B cell (primary cell): Measurements from ENCODE around the gene ZMYND8. TPM values are rescaled to one million over a fixed set of nuclear protein-coding genes. Genes with fewer than 3 reads are reported as not detected.

ENCODE experiments used
- ATAC-seq: fragments of 200-7000 bp; cut with Tn5 transposase; one replicate; pipeline ENCODE4 v1.10.0; 2021; ENCODE audit warnings: low read depth, mild to moderate bottlenecking, moderate number of reproducible peaks, moderate library complexity
- CTCF ChIA-PET: fragments of 350-600 bp; sonication (Branson Sonifier 250); formaldehyde crosslinking; loops from one replicate; lab custom pipeline; 2021; ENCODE audit warnings: antibody characterized with exemption, inconsistent platforms; lab: Charles Lee
- POLR2A ChIA-PET: fragments of 350-600 bp; sonication (Branson Sonifier 250); formaldehyde crosslinking; loops from one replicate; lab custom pipeline; 2021; ENCODE audit warnings: antibody characterized with exemption; lab: Charles Lee
- DNase-seq: peaks from one replicate; pipeline ENCODE4 v3.0.0; 2013
- H2AFZ ChIP-seq: 2 replicates; pipeline ENCODE4 v1.6.1; 2012; ENCODE audit warnings: mild to moderate bottlenecking, low read depth, low read length; ENCODE audit not compliant: insufficient read depth, poor library complexity, severe bottlenecking
- H3K27ac ChIP-seq, 2 donors: 1 replicate in 1 of 2; 2 replicates in 1 of 2; pipeline ENCODE4 v1.5.1; 2012 to 2013; ENCODE audit warnings: low read length in 2 of 2, mild to moderate bottlenecking in 2 of 2, moderate library complexity in 1 of 2
- H3K27me3 ChIP-seq, 4 experiments: fragments of 200-600 bp in 1 of 4; sonication (generic) in 1 of 4; replicated peaks in 1 of 4; 1 replicate in 2 of 4; 2 replicates in 2 of 4; pipeline versions ENCODE4 v1.6.1 to v1.7.0; 2013 to 2016; ENCODE audit warnings: low read length in 3 of 4, mild to moderate bottlenecking in 2 of 4, mixed read lengths in 1 of 4, moderate library complexity in 1 of 4; ENCODE audit not compliant: insufficient read depth in 4 of 4, control insufficient read depth in 3 of 4; ENCODE audit errors: control extremely low read depth in 1 of 4
- H3K36me3 ChIP-seq, 2 experiments: replicated peaks in 1 of 2; 1 replicate in 1 of 2; 2 replicates in 1 of 2; pipeline versions ENCODE4 v1.6.1 to v1.7.1; 2013; ENCODE audit warnings: low read length in 1 of 2; ENCODE audit not compliant: insufficient read depth in 2 of 2, control insufficient read depth in 1 of 2; ENCODE audit errors: control extremely low read depth in 1 of 2, extremely low read depth in 1 of 2
- H3K4me1 ChIP-seq, 2 donors: fragments of 200-600 bp in 1 of 2; sonication (generic) in 1 of 2; 1 replicate in 1 of 2; 2 replicates in 1 of 2; pipeline versions ENCODE4 v1.5.1 to v1.6.1; 2013 to 2017; ENCODE audit warnings: low read length in 2 of 2; ENCODE audit not compliant: control insufficient read depth in 2 of 2, insufficient read depth in 2 of 2
- H3K4me2 ChIP-seq: replicated peaks from 2 replicates; pipeline ENCODE3; 2012; ENCODE audit warnings: mild to moderate bottlenecking, low read depth, low read length; ENCODE audit not compliant: poor library complexity, severe bottlenecking
- H3K4me3 ChIP-seq, 5 experiments: fragments of 200-600 bp in 1 of 5; sonication (generic) in 1 of 5; 1 replicate in 3 of 5; 2 replicates in 2 of 5; pipeline versions ENCODE4 v1.5.1 to v1.7.0; 2011 to 2016; ENCODE audit warnings: low read length in 4 of 5, mild to moderate bottlenecking in 4 of 5, low read depth in 2 of 5, control low read depth in 1 of 5, moderate library complexity in 1 of 5; ENCODE audit not compliant: insufficient read depth in 1 of 5; ENCODE audit errors: control extremely low read depth in 1 of 5, extremely low read depth in 1 of 5
- H3K79me2 ChIP-seq: fragments of 200-600 bp; sonication (generic); one replicate; pipeline ENCODE4 v1.6.0; 2016; ENCODE audit warnings: low read length; ENCODE audit not compliant: control insufficient read depth, insufficient read depth
- H3K9ac ChIP-seq: fragments of 200-600 bp; sonication (generic); 2 replicates; pipeline ENCODE4 v1.6.1; 2017; ENCODE audit warnings: mild to moderate bottlenecking, low read length, moderate library complexity
- H3K9me3 ChIP-seq, 3 donors: one replicate each; pipeline versions ENCODE4 v1.6.1 to v1.7.1; 2013; ENCODE audit warnings: low read length in 2 of 3; ENCODE audit not compliant: control insufficient read depth in 2 of 3, insufficient read depth in 1 of 3; ENCODE audit errors: control extremely low read depth in 1 of 3
- H4K20me1 ChIP-seq: 2 replicates; pipeline ENCODE4 v1.6.0; 2012; ENCODE audit warnings: mild to moderate bottlenecking, low read length; ENCODE audit not compliant: insufficient read depth, control insufficient read depth, poor library complexity, severe bottlenecking
- H3K27ac Mint-ChIP-seq: one replicate; pipeline ENCODE4 v1.8.0; 2021; ENCODE audit warnings: mixed read lengths
- H3K27me3 Mint-ChIP-seq: one replicate; pipeline ENCODE4 v1.8.0; 2021; ENCODE audit warnings: mixed read lengths
- H3K4me1 Mint-ChIP-seq: one replicate; pipeline ENCODE4 v1.8.0; 2021; ENCODE audit warnings: mixed read lengths
- H3K4me3 Mint-ChIP-seq: one replicate; pipeline ENCODE4 v1.8.0; 2021; ENCODE audit warnings: mixed read lengths
- H3K9me3 Mint-ChIP-seq: one replicate; pipeline ENCODE4 v1.8.0; 2022; ENCODE audit warnings: mixed read lengths; ENCODE audit not compliant: insufficient read depth
- EZH2 ChIP-seq: IDR thresholded peaks from 2 replicates; pipeline ENCODE4 v1.6.1; 2012; ENCODE audit warnings: borderline replicate concordance, low read depth, mild to moderate bottlenecking, moderate library complexity, low read length; ENCODE audit not compliant: insufficient read depth, poor library complexity, severe bottlenecking
- WGBS: methylation state at CpG from one replicate; pipeline ENCODE4 v1.1.5; 2013; ENCODE audit warnings: missing lambda C conversion rate; ENCODE audit not compliant: insufficient coverage; 5-methylcytosine and 5-hydroxymethylcytosine counted together
- intact Hi-C: fragments of 100-400 bp; cut with micrococcal nuclease; formaldehyde crosslinking; loops from one replicate; pipeline ENCODE4 v1.10.0; 2022
- polyA plus RNA-seq: library from polyadenylated mRNA; depleted of rRNA; stranded (reverse); fragments of >200 nt; gene quantifications from 2 replicates; pipeline ENCODE4 v1.2.3, GENCODE V29; 2012
- total RNA-seq, 2 donors: library from RNA; stranded (reverse); fragments of 120-200 nt in 1 of 2; gene quantifications; 1 replicate in 1 of 2; 2 replicates in 1 of 2; pipeline versions ENCODE4 v1.2.3 to v1.2.4, GENCODE V29; 2013 to 2022
- TF ChIP-seq, protein P1 (sequence below): fragments of 200-600 bp; IDR thresholded peaks from one replicate; pipeline ENCODE4 v1.8.0; 2022; ENCODE audit warnings: antibody characterized with exemption, mild to moderate bottlenecking

ZMYND8 gene
- total and polyA plus RNA-seq, 2 donors (not counting 1 experiment from before 2014, with no cell fraction given): 20.3 to 67.2 TPM

- H3K27ac Mint-ChIP-seq: no peak overlapping the region
- ChIA-PET CTCF (no interaction called here), POLR2A (no interaction called here)
- Histone ChIP-seq H3K27me3 (peaks cover 0 to 4% (median 0%) of the 10 kb centered on the region in 4 experiments), H3K9me3 (no peaks in the 10 kb centered on the region), H3K9ac (no peak overlapping the region), H3K4me3 (no peak overlapping the region), H3K4me2 (no peak overlapping the region), H2AFZ (no peak overlapping the region), H3K36me3 (no peaks in the 10 kb centered on the region), H4K20me1 (no peaks in the 10 kb centered on the region), H3K79me2 (no peaks in the 10 kb centered on the region), H3K27ac (no peak overlapping the region), H3K4me1 (no peaks in the 10 kb centered on the region)
- intact Hi-C loops: no loop called here
- ATAC-seq: no peak
- no peak for DNase-seq
- peaks cover 2% of the 10 kb centered on the region for H3K9me3 Mint-ChIP-seq
- H3K27me3 Mint-ChIP-seq: peaks cover 5% of the 10 kb centered on the region
- peaks cover 1% of the 10 kb centered on the region for H3K4me1 Mint-ChIP-seq
- 66% methylated on average over 5 of the region's 9 CpGs for WGBS
- no peak overlapping the region for H3K4me3 Mint-ChIP-seq
- no peak for TF ChIP-seq EZH2
- TF ChIP-seq, protein P1, sequence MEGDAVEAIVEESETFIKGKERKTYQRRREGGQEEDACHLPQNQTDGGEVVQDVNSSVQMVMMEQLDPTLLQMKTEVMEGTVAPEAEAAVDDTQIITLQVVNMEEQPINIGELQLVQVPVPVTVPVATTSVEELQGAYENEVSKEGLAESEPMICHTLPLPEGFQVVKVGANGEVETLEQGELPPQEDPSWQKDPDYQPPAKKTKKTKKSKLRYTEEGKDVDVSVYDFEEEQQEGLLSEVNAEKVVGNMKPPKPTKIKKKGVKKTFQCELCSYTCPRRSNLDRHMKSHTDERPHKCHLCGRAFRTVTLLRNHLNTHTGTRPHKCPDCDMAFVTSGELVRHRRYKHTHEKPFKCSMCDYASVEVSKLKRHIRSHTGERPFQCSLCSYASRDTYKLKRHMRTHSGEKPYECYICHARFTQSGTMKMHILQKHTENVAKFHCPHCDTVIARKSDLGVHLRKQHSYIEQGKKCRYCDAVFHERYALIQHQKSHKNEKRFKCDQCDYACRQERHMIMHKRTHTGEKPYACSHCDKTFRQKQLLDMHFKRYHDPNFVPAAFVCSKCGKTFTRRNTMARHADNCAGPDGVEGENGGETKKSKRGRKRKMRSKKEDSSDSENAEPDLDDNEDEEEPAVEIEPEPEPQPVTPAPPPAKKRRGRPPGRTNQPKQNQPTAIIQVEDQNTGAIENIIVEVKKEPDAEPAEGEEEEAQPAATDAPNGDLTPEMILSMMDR: no peak
Measured at GRCh38 chr20:47183367-47183766, 173.1 kb downstream of the ZMYND8 start.

GRCh38 chr20:47181056-47181862, 175.2 kb downstream of the ZMYND8 start:
- no peak overlapping the region for H3K4me3 ChIP-seq
- Mint-ChIP-seq H3K4me3 (no peak overlapping the region), H3K27me3 (no peaks in the 10 kb centered on the region), H3K4me1 (peaks cover 1% of the 10 kb centered on the region), H3K9me3 (peaks cover 2% of the 10 kb centered on the region), H3K27ac (no peak overlapping the region)
- H3K9ac ChIP-seq: no peak overlapping the region
- H3K36me3 ChIP-seq: no peaks in the 10 kb centered on the region
- no peak for TF ChIP-seq EZH2
- TF ChIP-seq, protein P1: no peak
- no peaks in the 10 kb centered on the region for H3K27me3 ChIP-seq
- no peak overlapping the region for H3K4me2 ChIP-seq
- ChIA-PET CTCF (interaction anchor here (0.7 to 1.1 kb wide), 3 partner anchors 15 to 483 kb away, joined by 3 to 5 read pairs (median 4); no protein-coding TSS in a partner anchor), POLR2A (interaction anchor here (0.5 kb wide), 1 partner anchor 87 kb away, joined by 4 read pairs; no protein-coding TSS in a partner anchor)
- intact Hi-C loops: no loop called here
- peak; percentile 43 for DNase-seq
- H3K27ac ChIP-seq: no peak overlapping the region
- H3K9me3 ChIP-seq: no peaks in the 10 kb centered on the region
- no peaks in the 10 kb centered on the region for H3K79me2 ChIP-seq
- WGBS: 58% methylated on average over 2 of the region's 5 CpGs
- H3K4me1 ChIP-seq: no peaks in the 10 kb centered on the region
- peak; percentile 49 for ATAC-seq
- H2AFZ ChIP-seq: no peak overlapping the region
- H4K20me1 ChIP-seq: no peaks in the 10 kb centered on the region
